MG63 (cell line): ENCODE measurements around the gene KRTAP21-1. TPM values are rescaled to one million over a fixed set of nuclear protein-coding genes. Genes with fewer than 3 reads are reported as not detected.
"Not testable (repeated sequence)": the region's sequence is repeated elsewhere in the genome, so short reads cannot be mapped to it uniquely, and the experiment has no call there.

Source experiments
- DNase-seq: peaks from one replicate; pipeline ENCODE4 v3.0.0-alpha.2; 2020
- H3K27me3 ChIP-seq: fragments of 250-450 bp; sonication (Bioruptor Pico); 2 replicates; pipeline ENCODE4 v1.5.1; 2020; ENCODE audit warnings: mild to moderate bottlenecking, moderate library complexity
- H3K36me3 ChIP-seq: fragments of 250-450 bp; sonication (Bioruptor Pico); 2 replicates; pipeline ENCODE4 v1.5.1; 2020; ENCODE audit warnings: mild to moderate bottlenecking, moderate library complexity
- H3K4me3 ChIP-seq: fragments of 250-450 bp; sonication (Bioruptor Pico); 2 replicates; pipeline ENCODE4 v1.5.1; 2020; ENCODE audit warnings: mild to moderate bottlenecking, moderate library complexity
- H3K9me3 ChIP-seq: fragments of 250-450 bp; sonication (Bioruptor Pico); 2 replicates; pipeline ENCODE4 v1.5.1; 2020; ENCODE audit warnings: mild to moderate bottlenecking, moderate library complexity
- total RNA-seq: library from RNA; depleted of rRNA; stranded (reverse); fragments of >200 nt; shearing (Covaris generic); gene quantifications from 2 replicates; pipeline ENCODE4 v1.2.3, GENCODE V29; 2014; ENCODE audit warnings: low replicate concordance; rRNA removed

KRTAP21-1 gene
- total RNA-seq: not detected in 2 replicates

GRCh38 chr21:30755328-30755727 lies at the start of gene KRTAP21-1:
Gene KRTAP21-1, minus strand, starts transcription at chr21:30755428. Its CDS starts 50 bp downstream, at chr21:30755378.
- not testable (repeated sequence) for H3K27me3 ChIP-seq, H3K9me3 ChIP-seq, DNase-seq, H3K36me3 ChIP-seq, H3K4me3 ChIP-seq

- H3K36me3 ChIP-seq: no peaks in the 10 kb centered on the region
- H3K9me3 ChIP-seq: no peaks in the 10 kb centered on the region
- no peaks in the 10 kb centered on the region for H3K27me3 ChIP-seq
- no peak for DNase-seq
- H3K4me3 ChIP-seq: no peak overlapping the region
Observed at GRCh38 chr21:30800605-30801004, 45.4 kb upstream of the KRTAP21-1 start.

GRCh38 chr21:30793581-30794314 lies 38.5 kb upstream of the KRTAP21-1 start:
- no peak overlapping the region for H3K4me3 ChIP-seq
- H3K36me3 ChIP-seq: no peaks in the 10 kb centered on the region
- no peak for DNase-seq
- no peaks in the 10 kb centered on the region for H3K27me3 ChIP-seq
- H3K9me3 ChIP-seq: no peaks in the 10 kb centered on the region

GRCh38 chr21:30779249-30779648 lies 24.0 kb upstream of the KRTAP21-1 start:
- no peaks in the 10 kb centered on the region for H3K36me3 ChIP-seq
- no peak overlapping the region for H3K4me3 ChIP-seq
- no peak for DNase-seq

GRCh38 chr21:30769724-30770431 lies 14.7 kb upstream of the KRTAP21-1 start:
- Histone ChIP-seq H3K36me3 (no peaks in the 10 kb centered on the region), H3K4me3 (no peak overlapping the region), H3K9me3 (no peaks in the 10 kb centered on the region), H3K27me3 (no peaks in the 10 kb centered on the region)
- no peak for DNase-seq

More at GRCh38 chr21:30779249-30779648, 24.0 kb upstream of the KRTAP21-1 start:
- Histone ChIP-seq H3K9me3 (no peaks in the 10 kb centered on the region), H3K27me3 (no peaks in the 10 kb centered on the region)

GRCh38 chr21:30760776-30761175 lies 5.5 kb upstream of the KRTAP21-1 start:
- Histone ChIP-seq H3K9me3 (no peaks in the 10 kb centered on the region), H3K36me3 (no peaks in the 10 kb centered on the region), H3K27me3 (no peaks in the 10 kb centered on the region), H3K4me3 (no peak overlapping the region)
- no peak for DNase-seq

GRCh38 chr21:30758306-30758705 lies 3.1 kb upstream of the KRTAP21-1 start:
- no peak for DNase-seq
- Histone ChIP-seq H3K27me3 (no peaks in the 10 kb centered on the region), H3K36me3 (no peaks in the 10 kb centered on the region), H3K9me3 (no peaks in the 10 kb centered on the region), H3K4me3 (no peak overlapping the region)

GRCh38 chr21:30747159-30747558 lies 8.1 kb downstream of the KRTAP21-1 start, which contains the start of gene KRTAP21-2:
Gene KRTAP21-2, minus strand, starts transcription at chr21:30747259. Its CDS starts 57 bp downstream, at chr21:30747202.
- Histone ChIP-seq H3K27me3 (no peaks in the 10 kb centered on the region), H3K4me3 (no peak within 1 kb of the TSS), H3K9me3 (no peaks in the 10 kb centered on the region), H3K36me3 (no peaks in the 10 kb centered on the region)
- no peak for DNase-seq

GRCh38 chr21:30740462-30740861 lies 14.8 kb downstream of the KRTAP21-1 start:
- no peaks in the 10 kb centered on the region for H3K36me3 ChIP-seq
- no peak for DNase-seq

GRCh38 chr21:30733026-30733425 lies 22.2 kb downstream of the KRTAP21-1 start:
- DNase-seq: no peak
- H3K27me3 ChIP-seq: no peaks in the 10 kb centered on the region
- H3K36me3 ChIP-seq: no peaks in the 10 kb centered on the region
- no peak overlapping the region for H3K4me3 ChIP-seq
- no peaks in the 10 kb centered on the region for H3K9me3 ChIP-seq

More at GRCh38 chr21:30740462-30740861, 14.8 kb downstream of the KRTAP21-1 start:
- no peak overlapping the region for H3K4me3 ChIP-seq
- H3K9me3 ChIP-seq: no peaks in the 10 kb centered on the region
- H3K27me3 ChIP-seq: no peaks in the 10 kb centered on the region

GRCh38 chr21:30726726-30727125 lies 28.5 kb downstream of the KRTAP21-1 start:
- H3K4me3 ChIP-seq: no peak overlapping the region
- H3K9me3 ChIP-seq: no peaks in the 10 kb centered on the region
- no peaks in the 10 kb centered on the region for H3K27me3 ChIP-seq
- no peak for DNase-seq
- H3K36me3 ChIP-seq: no peaks in the 10 kb centered on the region

- Histone ChIP-seq H3K36me3 (no peaks in the 10 kb centered on the region), H3K27me3 (no peaks in the 10 kb centered on the region), H3K4me3 (no peak overlapping the region), H3K9me3 (no peaks in the 10 kb centered on the region)
- no peak for DNase-seq
Observed at GRCh38 chr21:30719401-30719800, 35.8 kb downstream of the KRTAP21-1 start.

GRCh38 chr21:30718239-30718909 lies 36.9 kb downstream of the KRTAP21-1 start, which contains the start of gene KRTAP21-3:
Gene KRTAP21-3, minus strand, starts transcription at chr21:30718777. Its CDS starts 18 bp downstream, at chr21:30718759.
- Histone ChIP-seq H3K9me3 (no peaks in the 10 kb centered on the region), H3K27me3 (no peaks in the 10 kb centered on the region), H3K4me3 (no peak within 1 kb of the TSS), H3K36me3 (no peaks in the 10 kb centered on the region)
- DNase-seq: no peak

- Histone ChIP-seq H3K4me3 (no peak overlapping the region), H3K9me3 (no peaks in the 10 kb centered on the region), H3K27me3 (no peaks in the 10 kb centered on the region), H3K36me3 (no peaks in the 10 kb centered on the region)
- no peak for DNase-seq
Observed at GRCh38 chr21:30717105-30717504, 38.1 kb downstream of the KRTAP21-1 start.

- no peaks in the 10 kb centered on the region for H3K36me3 ChIP-seq
- H3K9me3 ChIP-seq: no peaks in the 10 kb centered on the region
- DNase-seq: no peak
- H3K27me3 ChIP-seq: no peaks in the 10 kb centered on the region
- H3K4me3 ChIP-seq: no peak overlapping the region
Observed at GRCh38 chr21:30714946-30715345, 40.3 kb downstream of the KRTAP21-1 start.

GRCh38 chr21:30714456-30714855 lies 40.8 kb downstream of the KRTAP21-1 start:
- no peaks in the 10 kb centered on the region for H3K36me3 ChIP-seq
- no peaks in the 10 kb centered on the region for H3K9me3 ChIP-seq
- DNase-seq: no peak
- H3K27me3 ChIP-seq: no peaks in the 10 kb centered on the region
- no peak overlapping the region for H3K4me3 ChIP-seq

GRCh38 chr21:30713766-30714165 lies 41.5 kb downstream of the KRTAP21-1 start:
- Histone ChIP-seq H3K9me3 (no peaks in the 10 kb centered on the region), H3K4me3 (no peak overlapping the region), H3K36me3 (no peaks in the 10 kb centered on the region), H3K27me3 (no peaks in the 10 kb centered on the region)
- DNase-seq: no peak
